Forelimb muscle (tissue), 1 donor: ENCODE data around the gene ABCC1. TPM values are rescaled to one million over a fixed set of nuclear protein-coding genes. Genes with fewer than 3 reads are reported as not detected.

Experiments
- DNase-seq: peaks from one replicate; pipeline ENCODE4 v3.0.0-alpha.2; 2013; ENCODE audit warnings: low read depth
- polyA plus RNA-seq: library from polyadenylated mRNA; unstranded; fragments of 120-200 nt; gene quantifications from one replicate; pipeline ENCODE4 v1.2.1, GENCODE V29; 2013; ENCODE audit not compliant: insufficient read length

Gene ABCC1
- polyA plus RNA-seq, 1 donor: 4.1 TPM

- no peak for DNase-seq
Measured at GRCh38 chr16:15993128-15993527, 43.7 kb downstream of the ABCC1 start.

DNA sequence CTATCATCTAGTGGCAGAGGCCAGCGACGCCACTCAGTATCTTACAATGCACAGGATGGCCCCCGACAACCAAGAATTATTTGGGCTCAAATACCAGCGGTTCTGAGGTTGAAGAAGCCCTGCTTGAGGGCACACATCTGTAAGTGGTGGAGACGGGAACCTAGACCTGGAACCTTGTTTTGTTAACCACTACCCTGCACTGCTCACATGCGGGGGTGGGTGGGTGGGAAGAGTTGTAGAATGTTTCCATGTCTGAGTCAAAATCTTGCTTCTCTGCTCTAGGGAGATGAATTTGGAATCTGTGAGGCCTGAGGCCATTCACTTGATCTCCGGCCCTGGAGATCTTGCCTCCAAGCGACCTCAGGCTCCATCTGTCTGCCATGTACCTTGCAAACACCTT, 44.1 kb downstream of the ABCC1 start:
- DNase-seq: no peak

- no peak for DNase-seq
Measured at GRCh38 chr16:15993946-15994665, 44.7 kb downstream of the ABCC1 start.

DNA sequence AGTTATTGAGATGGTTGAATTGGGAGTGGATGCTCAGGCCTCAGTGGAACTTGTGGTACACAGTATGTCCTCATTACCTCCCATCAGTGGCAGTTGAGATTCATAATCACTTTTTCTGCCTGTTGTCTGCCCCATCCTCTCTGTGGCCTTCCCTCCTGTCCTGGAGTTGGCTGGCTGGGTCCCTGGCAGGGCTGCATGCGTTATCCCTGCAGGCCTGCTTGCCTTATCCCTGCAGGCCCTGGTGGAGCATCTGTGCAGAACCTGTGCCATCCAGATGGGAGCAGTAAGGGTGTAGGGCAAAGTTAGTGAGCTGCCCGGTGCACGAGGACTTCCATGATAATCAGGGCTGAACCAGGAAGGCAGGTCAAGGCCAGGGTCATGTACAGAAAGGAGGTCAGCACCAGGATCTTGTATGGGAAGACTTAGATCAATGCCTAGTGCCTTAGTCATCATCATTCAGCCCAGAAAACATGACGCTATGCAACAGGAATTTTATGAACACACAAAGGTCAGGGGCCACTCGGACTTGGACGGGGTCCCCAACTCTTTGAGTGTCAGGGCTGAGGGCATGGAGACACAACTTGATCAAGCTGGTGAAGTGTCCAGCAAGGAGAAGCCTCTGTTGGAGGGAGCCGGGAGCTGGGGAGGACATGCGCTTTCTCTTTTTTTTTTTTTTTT, 47.2 kb downstream of the ABCC1 start:
- no peak for DNase-seq

GRCh38 chr16:16000685-16001084, 51.3 kb downstream of the ABCC1 start:
- no peak for DNase-seq

- no peak for DNase-seq
Measured at GRCh38 chr16:16001596-16002255, 52.3 kb downstream of the ABCC1 start.

GRCh38 chr16:16003719-16004313, 54.4 kb downstream of the ABCC1 start:
- DNase-seq: no peak

DNA sequence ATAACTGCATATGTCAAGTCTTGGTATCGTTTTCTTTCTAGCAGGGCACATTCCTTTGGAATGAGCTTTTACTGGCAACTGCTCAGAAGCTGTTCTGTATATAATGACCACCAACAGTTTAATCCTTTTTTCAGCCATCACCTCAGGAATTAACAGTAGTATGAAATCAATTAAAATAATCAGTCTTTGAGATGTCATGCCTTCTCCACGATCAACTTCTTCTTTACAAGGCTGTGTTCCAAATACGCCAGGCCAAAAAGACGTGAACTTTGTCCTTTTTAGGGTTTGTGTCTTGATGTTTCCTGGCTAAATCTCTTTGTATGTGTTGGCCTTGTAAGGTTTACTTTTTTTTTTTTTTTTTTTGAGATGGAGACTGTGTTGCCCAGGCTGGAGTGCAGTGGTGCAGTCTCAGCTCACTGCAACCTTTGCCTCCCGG, 54.9 kb downstream of the ABCC1 start:
- no peak for DNase-seq

GRCh38 chr16:16005721-16006120, 56.3 kb downstream of the ABCC1 start:
- no peak for DNase-seq

- DNase-seq: no peak
Measured at GRCh38 chr16:16006650-16007049, 57.2 kb downstream of the ABCC1 start.

GRCh38 chr16:16007743-16008111, 58.3 kb downstream of the ABCC1 start:
- DNase-seq: no peak

DNA sequence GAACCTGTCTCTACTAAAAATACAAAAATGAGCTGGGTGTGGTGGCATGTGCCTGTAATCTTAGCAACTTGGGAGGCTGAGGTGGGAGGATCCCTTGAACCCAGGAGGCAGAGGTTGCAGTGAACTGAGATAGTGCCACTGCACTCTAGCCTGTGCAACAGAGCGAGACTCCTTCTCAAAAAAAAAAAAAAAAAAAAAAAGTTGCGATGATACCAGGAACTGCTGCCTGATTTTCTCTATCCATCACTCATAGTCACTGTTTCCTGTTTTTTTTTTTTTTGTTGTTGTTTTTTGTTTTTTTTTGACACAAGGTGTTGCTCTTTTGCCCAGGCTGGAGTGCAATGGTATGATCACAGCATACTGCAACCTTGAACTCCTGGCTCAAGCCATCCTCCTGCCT, 59.2 kb downstream of the ABCC1 start:
- DNase-seq: no peak

- DNase-seq: no peak
Measured at GRCh38 chr16:16009401-16009800, 60.0 kb downstream of the ABCC1 start.

GRCh38 chr16:16010194-16010593, 60.8 kb downstream of the ABCC1 start:
- no peak for DNase-seq

GRCh38 chr16:16012144-16012543, 62.7 kb downstream of the ABCC1 start:
- DNase-seq: no peak

DNA sequence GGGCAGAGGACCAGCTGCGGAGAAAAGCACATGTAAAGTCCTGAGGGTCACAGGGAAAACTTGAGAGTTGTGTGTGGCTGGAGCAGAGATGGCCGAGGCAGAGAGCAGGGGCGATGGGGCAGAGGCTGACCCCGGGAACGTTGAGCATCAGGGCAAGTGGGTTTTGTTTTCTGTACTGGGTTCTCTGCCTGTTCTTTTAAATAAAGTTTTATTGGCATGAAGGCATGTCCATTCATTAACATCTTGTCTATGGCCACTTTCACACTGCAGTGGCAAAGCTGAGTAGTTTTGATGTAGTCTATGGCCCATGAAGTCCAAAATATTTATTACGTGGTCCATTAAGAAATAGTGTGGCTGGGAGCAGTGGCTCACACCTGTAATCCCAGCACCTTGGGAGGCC, 64.4 kb downstream of the ABCC1 start:
- no peak for DNase-seq

- DNase-seq: no peak
Measured at GRCh38 chr16:16014329-16015224, 65.2 kb downstream of the ABCC1 start.

- DNase-seq: no peak
Measured at GRCh38 chr16:16015849-16016248, 66.4 kb downstream of the ABCC1 start.

GRCh38 chr16:16016388-16016964, 67.1 kb downstream of the ABCC1 start:
- DNase-seq: no peak

GRCh38 chr16:16017812-16018211, 68.4 kb downstream of the ABCC1 start:
- no peak for DNase-seq

DNA sequence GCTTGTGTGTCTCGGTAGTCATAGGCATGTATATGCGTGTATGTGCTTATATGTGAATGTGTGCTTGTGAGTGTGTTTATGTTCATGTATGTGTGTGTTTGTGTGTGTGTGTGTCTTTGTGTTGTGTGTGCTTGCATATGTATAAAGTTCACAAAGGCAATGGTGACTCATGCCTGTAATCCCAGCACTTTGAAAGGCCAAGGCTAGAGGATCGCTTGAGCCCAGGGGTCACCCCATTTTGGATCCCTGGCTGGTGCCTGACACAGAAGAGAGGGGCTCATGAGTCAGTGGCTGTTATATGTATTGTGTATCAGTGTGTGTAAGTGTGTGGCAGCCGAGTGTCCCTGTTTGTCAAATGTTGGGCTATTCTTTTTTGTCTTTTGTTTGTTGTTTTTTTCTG, 69.3 kb downstream of the ABCC1 start:
- no peak for DNase-seq
